ENCODE measurements around the gene SH3RF2.
"Not testable (repeated sequence)": the region's sequence is repeated elsewhere in the genome, so short reads cannot be mapped to it uniquely, and the experiment has no call there.

The SH3RF2 gene

DNA sequence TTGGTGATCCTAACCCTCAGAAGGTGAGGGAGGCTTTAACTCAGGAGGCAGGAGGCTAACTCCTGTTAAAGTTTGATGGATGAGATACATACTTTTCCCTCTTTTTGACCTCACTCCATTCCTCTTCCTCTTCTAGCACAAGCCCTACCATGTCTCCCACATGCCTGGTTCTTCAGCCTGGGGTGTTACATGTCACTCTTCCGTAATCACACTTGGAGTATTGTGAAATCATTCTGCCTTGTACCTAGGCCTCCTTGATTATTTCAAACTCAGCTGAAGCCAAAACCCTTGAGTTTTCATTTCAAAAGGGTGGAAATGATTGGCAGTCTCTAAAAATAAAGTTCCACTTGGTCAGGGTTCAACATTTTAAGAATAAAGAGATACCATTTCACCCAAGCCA is 167.2 kb downstream of the SH3RF2 start:
- no peak overlapping the region for H3K4me3 ChIP-seq (ENCODE audit: low read depth, low read length)
- TF ChIP-seq, protein P1, sequence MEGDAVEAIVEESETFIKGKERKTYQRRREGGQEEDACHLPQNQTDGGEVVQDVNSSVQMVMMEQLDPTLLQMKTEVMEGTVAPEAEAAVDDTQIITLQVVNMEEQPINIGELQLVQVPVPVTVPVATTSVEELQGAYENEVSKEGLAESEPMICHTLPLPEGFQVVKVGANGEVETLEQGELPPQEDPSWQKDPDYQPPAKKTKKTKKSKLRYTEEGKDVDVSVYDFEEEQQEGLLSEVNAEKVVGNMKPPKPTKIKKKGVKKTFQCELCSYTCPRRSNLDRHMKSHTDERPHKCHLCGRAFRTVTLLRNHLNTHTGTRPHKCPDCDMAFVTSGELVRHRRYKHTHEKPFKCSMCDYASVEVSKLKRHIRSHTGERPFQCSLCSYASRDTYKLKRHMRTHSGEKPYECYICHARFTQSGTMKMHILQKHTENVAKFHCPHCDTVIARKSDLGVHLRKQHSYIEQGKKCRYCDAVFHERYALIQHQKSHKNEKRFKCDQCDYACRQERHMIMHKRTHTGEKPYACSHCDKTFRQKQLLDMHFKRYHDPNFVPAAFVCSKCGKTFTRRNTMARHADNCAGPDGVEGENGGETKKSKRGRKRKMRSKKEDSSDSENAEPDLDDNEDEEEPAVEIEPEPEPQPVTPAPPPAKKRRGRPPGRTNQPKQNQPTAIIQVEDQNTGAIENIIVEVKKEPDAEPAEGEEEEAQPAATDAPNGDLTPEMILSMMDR (IDR thresholded peaks at IDR 0.05; ENCODE audit: low read depth, low read length, missing control alignments): no peak
- in situ Hi-C loops (cut with HindIII; ENCODE audit: low sequenced_read_pairs): no loop called here
- DNase-seq (ENCODE audit: low read depth): no peak

DNA sequence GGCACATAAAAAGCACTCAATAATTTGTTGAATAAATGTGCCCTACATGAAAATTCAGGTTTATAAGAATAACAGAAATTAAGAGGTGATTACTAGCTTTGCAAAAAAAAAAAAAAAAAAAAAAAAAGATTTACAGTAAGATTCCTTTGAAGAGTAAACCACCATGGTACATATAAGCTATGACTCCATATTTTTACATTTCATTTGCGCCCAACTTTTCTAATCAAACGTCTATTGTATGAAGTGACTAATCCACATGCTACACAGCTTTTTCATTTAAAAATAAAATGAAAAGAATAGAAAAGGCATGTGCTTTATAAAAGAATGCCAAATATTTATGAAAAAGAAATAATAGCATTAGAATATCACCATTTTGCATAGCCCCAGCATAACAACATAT is 169.1 kb downstream of the SH3RF2 start, which contains the start of gene PLAC8L1:
TSS of gene PLAC8L1 (minus strand) at position 101 of the 400 bp plus-strand sequence. CDS start 1,266 bp downstream, outside the sequence.
- TF ChIP-seq, protein P1 (IDR thresholded peaks at IDR 0.05; ENCODE audit: low read depth, low read length, missing control alignments): no peak
- H3K4me3 ChIP-seq (ENCODE audit: low read depth, low read length): no peak within 1 kb of the TSS
- DNase-seq (ENCODE audit: low read depth): no peak
- in situ Hi-C loops (cut with HindIII; ENCODE audit: low sequenced_read_pairs): no loop called here

DNA sequence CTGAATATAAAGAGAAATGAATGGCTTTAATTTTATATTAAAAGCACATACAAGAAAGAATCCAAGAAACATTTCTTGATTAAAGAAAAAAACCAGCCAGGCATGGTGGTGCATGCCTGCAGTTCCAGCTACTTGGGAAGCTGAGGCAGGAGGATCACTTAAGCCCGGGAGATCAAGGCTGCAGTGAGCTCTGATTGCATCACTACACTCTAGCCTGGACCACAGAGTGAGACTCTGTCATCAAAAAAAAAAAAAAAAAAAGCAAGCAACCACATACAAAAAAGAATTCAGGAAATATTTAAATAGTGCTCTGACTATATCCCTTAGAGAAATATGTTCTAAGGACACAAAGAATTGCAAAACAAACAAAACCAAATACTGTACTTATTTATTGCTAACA is 171.5 kb downstream of the SH3RF2 start:
- no peak overlapping the region for H3K4me3 ChIP-seq (ENCODE audit: low read depth, low read length)
- no peak for DNase-seq (ENCODE audit: low read depth)
- TF ChIP-seq, protein P1 (IDR thresholded peaks at IDR 0.05; ENCODE audit: low read depth, low read length, missing control alignments): no peak
- in situ Hi-C loops (cut with HindIII; ENCODE audit: low sequenced_read_pairs): no loop called here

DNA sequence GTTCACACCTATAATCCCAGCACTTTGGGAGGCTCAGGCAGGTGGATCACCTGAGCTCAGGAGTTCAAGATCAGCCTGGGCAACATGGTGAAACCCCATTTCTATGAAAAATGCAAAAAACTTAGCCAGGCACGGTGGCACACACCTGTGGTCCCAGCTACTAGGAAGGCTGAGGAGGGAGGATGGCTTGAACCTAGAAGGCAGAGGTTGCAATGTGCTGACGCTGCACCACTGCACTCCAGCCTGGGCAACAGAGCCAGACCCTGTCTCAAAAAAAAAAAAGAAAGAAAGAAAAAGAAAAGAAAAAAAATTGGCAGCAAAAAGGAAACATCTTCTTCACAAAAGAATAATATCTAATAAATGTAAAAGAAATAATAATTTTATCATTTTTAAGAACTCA is 172.5 kb downstream of the SH3RF2 start:
- in situ Hi-C loops (cut with HindIII; ENCODE audit: low sequenced_read_pairs); DNase-seq (ENCODE audit: low read depth); H3K4me3 ChIP-seq (ENCODE audit: low read depth, low read length): not testable (repeated sequence)

DNA sequence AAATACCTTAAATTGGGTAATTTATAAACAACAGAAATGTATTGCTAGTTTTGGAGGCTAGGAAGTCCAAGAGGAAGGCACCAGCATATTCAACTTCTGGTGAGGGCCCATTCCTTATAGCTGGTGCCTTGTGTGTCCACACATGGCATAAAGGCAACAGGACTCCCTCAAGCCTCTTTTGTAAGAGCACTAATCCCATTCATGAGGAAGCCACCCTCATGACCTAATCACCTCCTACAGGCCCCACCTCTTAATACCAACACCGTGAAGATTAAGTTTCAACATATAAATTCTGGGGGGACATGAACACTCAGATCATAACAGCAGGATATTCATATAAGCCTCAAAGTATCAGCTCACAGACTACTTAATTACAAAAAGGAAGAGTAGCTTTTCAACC is 173.0 kb downstream of the SH3RF2 start:
- H3K4me3 ChIP-seq (ENCODE audit: low read depth, low read length): no peak overlapping the region
- in situ Hi-C loops (cut with HindIII; ENCODE audit: low sequenced_read_pairs): no loop called here
- DNase-seq (ENCODE audit: low read depth): no peak
- TF ChIP-seq, protein P1 (IDR thresholded peaks at IDR 0.05; ENCODE audit: low read depth, low read length, missing control alignments): no peak

DNA sequence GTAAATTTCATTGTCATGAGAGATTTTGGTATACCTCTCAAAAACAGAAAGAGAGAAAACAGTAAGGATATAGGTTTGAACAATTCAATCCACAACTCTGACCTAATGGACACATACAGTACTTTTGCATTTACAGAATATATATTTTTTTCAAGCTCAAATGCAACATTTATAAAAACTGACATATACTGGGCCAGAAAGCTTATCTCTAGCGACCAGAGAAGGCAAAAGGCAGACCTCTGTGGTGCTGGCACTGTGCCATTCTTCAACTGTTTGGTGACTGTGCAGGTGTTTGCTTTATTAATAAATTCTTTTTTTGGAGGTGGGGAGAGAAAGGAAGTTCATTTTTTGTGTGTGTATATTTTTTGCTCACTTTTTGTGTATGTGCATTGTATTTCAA is 175.0 kb downstream of the SH3RF2 start:
- in situ Hi-C loops (cut with HindIII; ENCODE audit: low sequenced_read_pairs): loop anchor here (5.0 kb wide), 1 partner anchor 34 kb away; no protein-coding TSS in a partner anchor
- no peak overlapping the region for H3K4me3 ChIP-seq (ENCODE audit: low read depth, low read length)
- DNase-seq (ENCODE audit: low read depth): no peak
- TF ChIP-seq, protein P1 (IDR thresholded peaks at IDR 0.05; ENCODE audit: low read depth, low read length, missing control alignments): no peak

DNA sequence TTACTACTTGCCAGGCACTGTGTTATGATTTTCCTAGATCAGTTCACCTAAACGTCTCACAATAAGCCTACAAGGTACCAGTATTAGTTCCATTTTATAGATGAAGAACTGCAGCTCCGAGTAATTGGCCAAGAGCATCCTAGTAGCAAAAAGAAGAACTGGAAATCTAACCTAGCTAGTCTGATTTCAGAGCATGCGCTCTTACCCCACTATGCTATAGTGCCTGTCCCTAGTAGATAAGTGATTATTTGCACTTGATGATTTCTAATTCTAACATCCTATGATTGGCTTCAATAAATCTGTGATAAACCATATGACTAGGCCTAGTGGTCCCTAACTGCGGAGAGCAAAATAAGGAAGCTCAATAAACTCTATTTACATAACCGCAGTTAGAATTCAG is 176.1 kb downstream of the SH3RF2 start:
- in situ Hi-C loops (cut with HindIII; ENCODE audit: low sequenced_read_pairs): loop anchor here (5.0 kb wide), 1 partner anchor 35 kb away; no protein-coding TSS in a partner anchor
- H3K4me3 ChIP-seq (ENCODE audit: low read depth, low read length): no peak overlapping the region
- no peak for DNase-seq (ENCODE audit: low read depth)
- TF ChIP-seq, protein P1 (IDR thresholded peaks at IDR 0.05; ENCODE audit: low read depth, low read length, missing control alignments): no peak

Measured in astrocyte of the cerebellum (primary cell).